Mononuclear cell (primary cell): Measurements from ENCODE around the gene VDR. TPM values are rescaled to one million over a fixed set of nuclear protein-coding genes. Genes with fewer than 3 reads are reported as not detected.
A peak's percentile ranks its signal among the peaks of the same experiment; 100 is the strongest.

ENCODE experiments used
- H3K27me3 ChIP-seq: 2 replicates; pipeline ENCODE4 v1.6.0; 2011; ENCODE audit warnings: low read length, control low read depth; ENCODE audit not compliant: insufficient read depth
- H3K4me1 ChIP-seq: 2 replicates; pipeline ENCODE4 v1.5.1; 2011; ENCODE audit warnings: mild to moderate bottlenecking, low read length, control low read depth; ENCODE audit not compliant: insufficient read depth
- H3K4me3 ChIP-seq: 2 replicates; pipeline ENCODE4 v1.5.1; 2011; ENCODE audit warnings: mild to moderate bottlenecking, low read length, moderate library complexity
- H3K9me3 ChIP-seq: 2 replicates; pipeline ENCODE4 v1.5.1; 2011; ENCODE audit warnings: low read depth, mild to moderate bottlenecking, control low read depth, low read length
- total RNA-seq: library from RNA; depleted of rRNA; stranded (reverse); fragments of >200 nt; gene quantifications from one replicate; pipeline ENCODE4 v1.2.3, GENCODE V29; 2012

The VDR gene
- total RNA-seq, 1 donor: 6.0 TPM

DNA sequence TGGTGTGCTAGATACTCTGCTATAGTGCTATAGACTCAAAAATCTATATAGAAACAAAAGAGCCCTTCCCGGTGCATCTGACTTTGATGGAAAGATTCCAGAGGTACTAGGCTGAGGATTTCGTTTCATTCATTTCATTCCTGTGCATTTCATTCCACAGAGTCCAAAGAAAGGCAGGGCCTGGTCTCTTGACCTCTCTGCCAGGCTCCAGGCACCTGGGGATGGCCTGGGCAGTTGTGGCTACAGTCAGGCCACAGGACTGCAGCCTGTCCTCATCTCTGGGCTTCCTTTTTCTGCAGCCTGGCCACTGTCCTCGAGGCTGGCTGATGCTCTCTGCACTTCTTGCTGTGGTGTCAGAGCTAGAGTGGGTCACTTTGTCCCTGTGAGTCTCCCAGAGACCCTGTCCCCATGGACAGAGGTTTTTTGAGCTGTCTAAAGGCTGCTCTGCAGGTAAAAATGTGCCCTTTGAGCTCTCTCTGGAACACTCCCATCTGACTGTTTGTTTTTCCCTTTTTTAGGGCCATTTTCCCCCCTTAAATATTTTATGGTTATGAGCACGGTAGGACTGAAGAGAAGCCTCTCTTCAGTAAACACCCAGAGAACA lies 3.2 kb upstream of the VDR start:
- peaks cover 26% of the 10 kb centered on the region for H3K27me3 ChIP-seq

DNA sequence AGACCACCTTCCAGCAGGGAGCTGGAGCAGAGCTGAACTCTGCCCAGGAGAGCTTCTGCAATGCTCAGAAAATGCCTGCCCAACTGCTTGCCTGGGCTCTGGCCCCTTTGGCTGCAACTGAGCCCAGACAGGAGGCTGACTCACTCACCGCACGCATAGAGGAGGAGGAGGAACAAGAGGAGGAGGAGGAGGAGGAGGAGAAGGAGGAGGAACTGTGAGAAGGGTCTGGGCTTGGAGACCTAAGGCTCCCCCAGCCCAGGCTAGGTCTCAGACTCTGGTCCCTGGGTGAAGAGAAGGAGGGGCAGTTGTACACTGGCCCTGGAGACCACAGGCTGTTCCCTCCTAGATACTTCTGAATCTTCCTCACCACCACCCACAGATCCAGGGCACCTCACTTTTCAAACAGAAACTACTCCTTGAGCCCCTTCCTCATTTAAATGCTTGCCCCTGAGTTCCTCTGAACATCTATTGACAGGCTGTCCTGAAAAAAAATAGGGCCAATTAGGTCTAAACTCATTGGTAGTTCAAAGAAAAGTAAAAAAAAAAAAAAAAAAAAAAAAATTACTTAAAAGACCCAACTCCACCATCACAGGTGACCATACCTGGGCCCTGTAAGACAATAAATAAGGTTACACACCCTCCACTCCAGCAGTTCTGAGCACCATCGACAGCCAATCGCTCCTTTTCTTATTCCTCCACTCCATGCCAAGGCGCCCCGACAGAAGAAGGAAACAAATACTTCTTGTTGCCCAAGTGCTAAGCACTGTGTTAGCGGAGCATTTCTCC lies 674 bp downstream of the VDR start:
- Histone ChIP-seq H3K9me3 (no peaks in the 10 kb centered on the region), H3K27me3 (peaks cover 21% of the 10 kb centered on the region), H3K4me3 (peak overlapping the region; percentile 60), H3K4me1 (peaks cover 62% of the 10 kb centered on the region)

More for the DNA sequence above, 3.2 kb upstream of the VDR start:
- Histone ChIP-seq H3K4me1 (peaks cover 26% of the 10 kb centered on the region), H3K4me3 (no peak overlapping the region), H3K9me3 (no peaks in the 10 kb centered on the region)

- H3K4me1 ChIP-seq: peaks cover 62% of the 10 kb centered on the region
- no peak overlapping the region for H3K4me3 ChIP-seq
- H3K9me3 ChIP-seq: no peaks in the 10 kb centered on the region
- peaks cover 21% of the 10 kb centered on the region for H3K27me3 ChIP-seq
Observed at GRCh38 chr12:47903151-47903611, 1.6 kb downstream of the VDR start.

- peaks cover 62% of the 10 kb centered on the region for H3K4me1 ChIP-seq
- H3K9me3 ChIP-seq: no peaks in the 10 kb centered on the region
- H3K4me3 ChIP-seq: no peak overlapping the region
- peaks cover 21% of the 10 kb centered on the region for H3K27me3 ChIP-seq
Observed at GRCh38 chr12:47902131-47902639, 2.6 kb downstream of the VDR start.

DNA sequence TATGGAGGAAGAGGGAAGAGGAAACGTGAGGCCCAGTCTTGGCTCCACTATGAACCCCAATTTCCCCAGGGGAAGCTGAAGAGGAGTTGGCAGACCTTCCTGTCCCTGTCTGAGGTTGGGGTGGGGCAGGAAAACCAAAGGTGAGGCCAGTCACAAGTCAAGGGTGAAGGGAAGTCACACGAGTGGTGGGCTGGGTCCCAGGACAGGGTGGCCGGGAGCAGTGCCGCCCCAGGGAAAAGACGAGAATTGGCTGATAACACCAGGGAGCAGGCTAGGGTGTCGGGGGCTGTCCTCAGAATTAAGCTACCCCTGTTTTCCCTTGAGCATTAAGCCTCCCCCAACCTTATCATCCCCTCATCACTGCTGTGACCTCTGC lies 3.1 kb downstream of the VDR start:
- H3K27me3 ChIP-seq: peaks cover 17% of the 10 kb centered on the region
- peaks cover 64% of the 10 kb centered on the region for H3K4me1 ChIP-seq
- no peak overlapping the region for H3K4me3 ChIP-seq
- H3K9me3 ChIP-seq: no peaks in the 10 kb centered on the region

DNA sequence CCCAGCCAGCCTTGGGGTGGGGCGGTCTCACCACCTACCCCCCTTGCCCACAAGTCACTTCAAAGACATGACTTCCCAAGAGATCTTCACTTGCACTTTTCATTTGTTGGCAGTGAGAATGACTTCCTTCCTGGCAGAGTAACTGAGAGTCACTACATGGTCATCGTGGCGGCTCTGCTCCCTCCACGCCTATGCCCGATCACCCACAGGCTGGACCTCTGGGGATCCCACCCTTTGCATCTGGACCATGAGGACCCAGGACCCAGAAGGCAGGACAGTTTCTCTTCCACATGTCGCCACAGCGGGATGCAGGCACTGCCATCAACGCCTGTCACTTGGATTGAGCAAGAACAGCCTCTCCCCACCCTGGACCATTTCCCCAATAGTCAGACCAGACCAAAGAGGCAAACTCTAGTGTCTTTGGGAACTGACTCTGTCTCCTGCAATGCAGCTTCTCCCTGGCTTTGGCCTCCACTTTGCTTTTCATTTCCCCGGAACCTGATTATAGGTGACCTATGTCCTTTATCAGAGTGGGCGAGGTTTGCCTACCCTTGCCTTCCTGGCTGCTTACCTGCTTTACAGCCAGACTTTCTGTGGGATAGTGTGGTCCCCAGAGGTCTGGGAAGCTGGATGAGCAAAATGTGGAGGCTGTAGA lies 3.6 kb downstream of the VDR start:
- Histone ChIP-seq H3K4me3 (no peak overlapping the region), H3K4me1 (peaks cover 69% of the 10 kb centered on the region), H3K9me3 (no peaks in the 10 kb centered on the region), H3K27me3 (peaks cover 12% of the 10 kb centered on the region)

GRCh38 chr12:47900131-47901062 lies 4.4 kb downstream of the VDR start:
- Histone ChIP-seq H3K4me3 (no peak overlapping the region), H3K27me3 (peaks cover 4% of the 10 kb centered on the region), H3K9me3 (no peaks in the 10 kb centered on the region), H3K4me1 (peaks cover 65% of the 10 kb centered on the region)

DNA sequence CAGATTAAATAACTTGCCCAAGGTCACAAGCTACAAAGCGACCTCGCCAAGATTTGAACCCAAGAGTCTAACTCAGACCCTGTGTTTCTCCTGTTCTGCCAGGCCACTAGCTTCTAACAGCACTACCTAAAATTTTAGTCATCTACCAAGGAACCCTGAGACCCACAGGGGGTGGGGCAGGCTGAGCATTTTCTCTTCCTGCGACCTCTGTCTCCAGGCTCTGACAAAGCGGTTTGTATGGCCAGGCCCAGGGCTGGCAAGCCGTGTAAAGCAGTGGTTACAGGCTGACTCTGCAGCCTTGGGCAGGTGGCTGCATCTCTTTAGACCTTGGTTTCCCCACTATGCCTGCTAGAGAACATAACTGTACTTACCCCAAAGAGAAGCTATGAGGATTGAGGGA lies 5.3 kb downstream of the VDR start:
- Histone ChIP-seq H3K4me1 (peaks cover 58% of the 10 kb centered on the region), H3K9me3 (no peaks in the 10 kb centered on the region), H3K27me3 (no peaks in the 10 kb centered on the region), H3K4me3 (no peak overlapping the region)

DNA sequence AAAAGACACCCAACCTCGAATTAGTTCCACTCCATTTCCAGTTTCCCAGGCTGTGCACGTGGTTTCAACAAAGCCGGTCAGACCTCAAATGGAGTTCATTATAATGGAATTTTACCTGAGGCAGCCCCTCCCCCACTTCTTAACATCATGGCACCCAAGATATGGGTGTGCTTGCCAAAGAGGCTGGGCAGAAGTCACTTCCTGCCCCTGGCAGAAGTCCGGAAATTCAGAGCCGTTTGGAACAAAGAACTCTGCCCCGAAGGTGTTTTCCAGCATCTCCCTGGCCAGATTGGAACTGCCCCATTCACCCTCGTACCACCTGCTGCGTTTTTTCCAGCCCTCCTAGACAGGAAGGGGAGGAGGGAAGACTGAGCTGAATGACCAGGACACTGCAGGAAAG lies 8.2 kb downstream of the VDR start:
- Histone ChIP-seq H3K4me3 (no peak overlapping the region), H3K9me3 (no peaks in the 10 kb centered on the region), H3K27me3 (no peaks in the 10 kb centered on the region), H3K4me1 (peaks cover 40% of the 10 kb centered on the region)

DNA sequence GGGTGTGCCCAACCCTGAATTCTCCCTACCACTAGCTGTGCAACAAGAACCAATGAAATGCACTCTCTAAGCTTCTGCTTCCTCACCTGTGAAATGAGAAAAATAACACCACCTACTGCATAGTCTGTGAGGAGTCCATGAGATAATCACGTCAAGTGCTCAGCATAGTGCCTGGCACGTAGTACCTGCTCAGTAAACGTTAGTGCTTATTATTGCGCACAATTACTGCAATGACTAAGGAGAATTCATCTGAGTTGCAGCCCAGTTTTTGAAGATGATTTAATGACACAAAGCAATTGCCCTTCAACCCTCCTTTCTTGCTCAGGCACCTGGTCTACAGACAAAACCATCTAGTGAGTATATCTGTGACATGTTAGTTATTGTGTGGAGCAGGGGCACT lies 8.8 kb downstream of the VDR start:
- Histone ChIP-seq H3K4me3 (no peak overlapping the region), H3K4me1 (peaks cover 40% of the 10 kb centered on the region), H3K27me3 (no peaks in the 10 kb centered on the region), H3K9me3 (no peaks in the 10 kb centered on the region)

- H3K9me3 ChIP-seq: no peaks in the 10 kb centered on the region
- no peaks in the 10 kb centered on the region for H3K27me3 ChIP-seq
- H3K4me3 ChIP-seq: no peak overlapping the region
- H3K4me1 ChIP-seq: peaks cover 29% of the 10 kb centered on the region
Observed at GRCh38 chr12:47894652-47895051, 10.1 kb downstream of the VDR start.

- Histone ChIP-seq H3K27me3 (no peaks in the 10 kb centered on the region), H3K4me1 (peaks cover 31% of the 10 kb centered on the region), H3K9me3 (no peaks in the 10 kb centered on the region), H3K4me3 (no peak overlapping the region)
Observed at GRCh38 chr12:47894068-47894467, 10.7 kb downstream of the VDR start.

DNA sequence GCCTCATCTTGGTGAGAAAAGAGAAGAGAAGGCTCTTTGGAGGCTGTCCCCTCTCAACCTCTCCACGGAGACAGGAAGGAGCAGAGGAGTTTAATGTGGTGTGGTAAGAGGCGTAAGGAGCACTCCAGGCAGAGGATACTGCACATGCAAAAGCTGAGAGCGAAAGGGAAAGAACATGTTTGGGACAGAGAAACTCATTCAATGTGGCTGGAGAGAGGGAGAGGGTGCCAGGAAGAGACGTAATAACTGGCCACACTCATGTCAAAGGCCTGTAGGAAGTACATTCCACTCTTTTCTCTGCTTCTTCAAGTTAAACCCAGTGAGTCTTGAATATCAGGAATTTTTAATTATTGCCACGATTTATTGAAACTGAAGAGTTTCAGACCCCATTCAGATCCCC lies 12.0 kb downstream of the VDR start:
- no peaks in the 10 kb centered on the region for H3K9me3 ChIP-seq
- H3K27me3 ChIP-seq: no peaks in the 10 kb centered on the region
- H3K4me1 ChIP-seq: peaks cover 36% of the 10 kb centered on the region
- no peak overlapping the region for H3K4me3 ChIP-seq

- Histone ChIP-seq H3K9me3 (no peaks in the 10 kb centered on the region), H3K4me3 (no peak overlapping the region), H3K4me1 (peaks cover 31% of the 10 kb centered on the region), H3K27me3 (no peaks in the 10 kb centered on the region)
Observed at GRCh38 chr12:47891356-47891755, 13.4 kb downstream of the VDR start.
